SK-N-SH treated with all-trans-retinoic acid at 6 μM for 48 hours (cell line): ENCODE results near the gene LY6G6F.

Experiments used
- ATAC-seq: fragments of 200-7000 bp; cut with Tn5 transposase; 3 replicates; pipeline ENCODE4 v1.9.1; 2020; ENCODE audit warnings: mild to moderate bottlenecking, moderate library complexity
- ARNTL ChIP-seq: fragments of 450-650 bp; formaldehyde crosslinking; IDR thresholded peaks from 2 replicates; pipeline ENCODE4 v1.5.0; 2020; ENCODE audit warnings: low read depth, mild to moderate bottlenecking, moderate library complexity, borderline replicate concordance
- BACH2 ChIP-seq: fragments of 250-450 bp; sonication (Bioruptor Pico); IDR thresholded peaks from 2 replicates; pipeline ENCODE4 v1.9.0; 2021; ENCODE audit warnings: mild to moderate bottlenecking, borderline replicate concordance
- CSDC2 ChIP-seq: fragments of 250-450 bp; sonication (Bioruptor Pico); IDR thresholded peaks from 2 replicates; pipeline ENCODE4 v1.5.0; 2020; ENCODE audit warnings: mild to moderate bottlenecking, moderate library complexity
- ESRRG ChIP-seq: fragments of 250-450 bp; sonication (Bioruptor Pico); IDR thresholded peaks from 2 replicates; pipeline ENCODE4 v1.6.1; 2021; ENCODE audit warnings: mild to moderate bottlenecking
- GLIS3 ChIP-seq: fragments of 250-450 bp; sonication (Bioruptor Pico); IDR thresholded peaks from 2 replicates; pipeline ENCODE4 v1.5.0; 2020; ENCODE audit warnings: mild to moderate bottlenecking, moderate library complexity
- ISL1 ChIP-seq: fragments of 250-450 bp; sonication (Bioruptor Pico); IDR thresholded peaks from 2 replicates; pipeline ENCODE4 v2.1.2; 2022; ENCODE audit warnings: mild to moderate bottlenecking, moderate library complexity
- POU6F1 ChIP-seq: fragments of 250-450 bp; sonication (Bioruptor Pico); IDR thresholded peaks from 2 replicates; pipeline ENCODE4 v1.8.0; 2021; ENCODE audit warnings: low read depth, mild to moderate bottlenecking, moderate library complexity, borderline replicate concordance
- PPARA ChIP-seq: fragments of 250-450 bp; sonication (Bioruptor Pico); IDR thresholded peaks from 2 replicates; pipeline ENCODE4 v1.5.0; 2020; ENCODE audit warnings: mild to moderate bottlenecking, borderline replicate concordance
- RARB ChIP-seq: fragments of 250-450 bp; sonication (Bioruptor Pico); IDR thresholded peaks from 2 replicates; pipeline ENCODE4 v1.8.0; 2021; ENCODE audit warnings: mild to moderate bottlenecking, moderate library complexity
- TCF4 ChIP-seq: fragments of 250-450 bp; sonication (Bioruptor Pico); IDR thresholded peaks from 2 replicates; pipeline ENCODE4 v1.8.0; 2021; ENCODE audit warnings: mild to moderate bottlenecking, moderate library complexity, borderline replicate concordance
- TOX ChIP-seq: fragments of 250-450 bp; sonication (Bioruptor Pico); IDR thresholded peaks from 2 replicates; pipeline ENCODE4 v1.8.0; 2021; ENCODE audit warnings: mild to moderate bottlenecking, moderate library complexity, borderline replicate concordance
- ZC3H10 ChIP-seq: fragments of 250-450 bp; sonication (Bioruptor Pico); IDR thresholded peaks from 2 replicates; pipeline ENCODE4 v1.5.1; 2021; ENCODE audit warnings: mild to moderate bottlenecking, moderate library complexity
- ZFP3 ChIP-seq: fragments of 250-450 bp; sonication (Bioruptor Pico); IDR thresholded peaks from 2 replicates; pipeline ENCODE4 v1.5.0; 2020; ENCODE audit warnings: mild to moderate bottlenecking, moderate library complexity
- ZFP30 ChIP-seq: fragments of 450-650 bp; formaldehyde crosslinking; IDR thresholded peaks from 2 replicates; pipeline ENCODE4 v1.5.0; 2022; ENCODE audit warnings: mild to moderate bottlenecking, moderate library complexity
- ZNF70 ChIP-seq: fragments of 450-650 bp; formaldehyde crosslinking; IDR thresholded peaks from 2 replicates; pipeline ENCODE4 v1.5.0; 2020; ENCODE audit warnings: mild to moderate bottlenecking, moderate library complexity
- ZNF8 ChIP-seq: fragments of 450-650 bp; formaldehyde crosslinking; IDR thresholded peaks from 2 replicates; pipeline ENCODE4 v1.5.0; 2020; ENCODE audit warnings: mild to moderate bottlenecking, moderate library complexity
- TF ChIP-seq, protein P1 (sequence below): fragments of 250-450 bp; sonication (Bioruptor Pico); IDR thresholded peaks from 2 replicates; pipeline ENCODE4 v1.5.1; 2020; ENCODE audit warnings: low read depth, mild to moderate bottlenecking, moderate library complexity
- TF ChIP-seq, protein P2 (sequence below): fragments of 250-450 bp; sonication (Bioruptor Pico); IDR thresholded peaks from 2 replicates; pipeline ENCODE4 v1.5.0; 2020; ENCODE audit warnings: mild to moderate bottlenecking, moderate library complexity
- TF ChIP-seq, protein P3 (sequence below): fragments of 250-450 bp; sonication (Bioruptor Pico); IDR thresholded peaks from 2 replicates; pipeline ENCODE4 v1.5.1; 2021; ENCODE audit warnings: mild to moderate bottlenecking, moderate library complexity
- TF ChIP-seq, protein P4 (sequence below): fragments of 250-450 bp; sonication (Bioruptor Pico); IDR thresholded peaks from 2 replicates; pipeline ENCODE4 v1.8.0; 2020; ENCODE audit warnings: mild to moderate bottlenecking, moderate library complexity, borderline replicate concordance

LY6G6F gene

GRCh38 chr6:31713991-31714684, 7.5 kb downstream of the LY6G6F start:
- no peak for TF ChIP-seq RARB
- TF ChIP-seq, protein P1, sequence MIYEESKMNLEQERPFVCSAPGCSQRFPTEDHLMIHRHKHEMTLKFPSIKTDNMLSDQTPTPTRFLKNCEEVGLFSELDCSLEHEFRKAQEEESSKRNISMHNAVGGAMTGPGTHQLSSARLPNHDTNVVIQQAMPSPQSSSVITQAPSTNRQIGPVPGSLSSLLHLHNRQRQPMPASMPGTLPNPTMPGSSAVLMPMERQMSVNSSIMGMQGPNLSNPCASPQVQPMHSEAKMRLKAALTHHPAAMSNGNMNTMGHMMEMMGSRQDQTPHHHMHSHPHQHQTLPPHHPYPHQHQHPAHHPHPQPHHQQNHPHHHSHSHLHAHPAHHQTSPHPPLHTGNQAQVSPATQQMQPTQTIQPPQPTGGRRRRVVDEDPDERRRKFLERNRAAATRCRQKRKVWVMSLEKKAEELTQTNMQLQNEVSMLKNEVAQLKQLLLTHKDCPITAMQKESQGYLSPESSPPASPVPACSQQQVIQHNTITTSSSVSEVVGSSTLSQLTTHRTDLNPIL (CRISPR knock-in tag): no peak
- TF ChIP-seq CSDC2 (CRISPR knock-in tag): no peak
- TF ChIP-seq ZFP3 (CRISPR knock-in tag): no peak
- TF ChIP-seq ISL1 (CRISPR knock-in tag): no peak
- TF ChIP-seq, protein P2, sequence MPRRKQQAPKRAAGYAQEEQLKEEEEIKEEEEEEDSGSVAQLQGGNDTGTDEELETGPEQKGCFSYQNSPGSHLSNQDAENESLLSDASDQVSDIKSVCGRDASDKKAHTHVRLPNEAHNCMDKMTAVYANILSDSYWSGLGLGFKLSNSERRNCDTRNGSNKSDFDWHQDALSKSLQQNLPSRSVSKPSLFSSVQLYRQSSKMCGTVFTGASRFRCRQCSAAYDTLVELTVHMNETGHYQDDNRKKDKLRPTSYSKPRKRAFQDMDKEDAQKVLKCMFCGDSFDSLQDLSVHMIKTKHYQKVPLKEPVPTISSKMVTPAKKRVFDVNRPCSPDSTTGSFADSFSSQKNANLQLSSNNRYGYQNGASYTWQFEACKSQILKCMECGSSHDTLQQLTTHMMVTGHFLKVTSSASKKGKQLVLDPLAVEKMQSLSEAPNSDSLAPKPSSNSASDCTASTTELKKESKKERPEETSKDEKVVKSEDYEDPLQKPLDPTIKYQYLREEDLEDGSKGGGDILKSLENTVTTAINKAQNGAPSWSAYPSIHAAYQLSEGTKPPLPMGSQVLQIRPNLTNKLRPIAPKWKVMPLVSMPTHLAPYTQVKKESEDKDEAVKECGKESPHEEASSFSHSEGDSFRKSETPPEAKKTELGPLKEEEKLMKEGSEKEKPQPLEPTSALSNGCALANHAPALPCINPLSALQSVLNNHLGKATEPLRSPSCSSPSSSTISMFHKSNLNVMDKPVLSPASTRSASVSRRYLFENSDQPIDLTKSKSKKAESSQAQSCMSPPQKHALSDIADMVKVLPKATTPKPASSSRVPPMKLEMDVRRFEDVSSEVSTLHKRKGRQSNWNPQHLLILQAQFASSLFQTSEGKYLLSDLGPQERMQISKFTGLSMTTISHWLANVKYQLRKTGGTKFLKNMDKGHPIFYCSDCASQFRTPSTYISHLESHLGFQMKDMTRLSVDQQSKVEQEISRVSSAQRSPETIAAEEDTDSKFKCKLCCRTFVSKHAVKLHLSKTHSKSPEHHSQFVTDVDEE: no peak
- no peak for TF ChIP-seq TOX (CRISPR knock-in tag)
- TF ChIP-seq POU6F1 (CRISPR knock-in tag): no peak
- no peak for TF ChIP-seq ESRRG (CRISPR knock-in tag)
- TF ChIP-seq, all 23 proteins: peak for 0
- ATAC-seq: no peak

DNA sequence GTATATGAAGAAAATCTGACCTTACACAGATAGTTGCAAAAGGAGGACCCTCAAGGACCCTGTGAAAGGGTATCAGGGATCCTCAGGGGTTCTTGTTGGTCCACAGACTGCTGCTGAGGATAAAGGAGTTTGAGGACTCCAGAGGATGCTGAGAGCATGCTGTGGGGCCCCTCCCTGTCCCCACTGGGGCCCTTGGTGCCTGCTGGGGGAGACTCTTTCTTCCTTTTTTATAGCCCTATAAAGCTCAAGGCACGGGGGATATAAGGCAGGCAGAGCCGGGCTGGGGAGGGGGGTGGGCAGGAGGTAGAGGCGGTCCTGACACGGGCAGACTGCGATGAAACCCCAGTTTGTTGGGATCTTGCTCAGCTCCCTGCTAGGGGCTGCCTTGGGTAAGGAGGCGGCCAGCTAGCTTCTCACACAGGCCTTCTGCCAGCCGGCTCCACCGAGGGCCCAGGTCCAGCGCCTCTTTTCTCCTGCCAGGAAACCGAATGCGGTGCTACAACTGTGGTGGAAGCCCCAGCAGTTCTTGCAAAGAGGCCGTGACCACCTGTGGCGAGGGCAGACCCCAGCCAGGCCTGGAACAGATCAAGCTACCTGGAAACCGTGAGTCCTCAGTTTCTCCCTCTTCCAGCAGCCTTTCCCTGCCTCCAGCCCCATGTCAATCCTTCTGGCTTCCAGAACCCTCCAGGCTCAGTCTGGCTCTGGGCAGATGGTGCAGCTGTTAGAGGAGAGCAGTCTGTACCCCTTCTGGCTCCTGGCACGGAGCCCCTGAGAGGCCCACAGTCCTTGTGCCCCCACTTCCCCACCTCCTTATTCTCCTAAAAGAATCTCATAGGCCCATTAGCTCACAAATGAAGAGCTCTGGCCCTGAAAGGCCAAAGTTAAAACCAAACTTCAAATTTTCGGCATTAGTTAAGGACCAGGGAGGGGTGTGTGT, 8.6 kb downstream of the LY6G6F start, which contains the start of gene LY6G6D:
Gene LY6G6D, plus strand, starts transcription at position 327 of the 937 bp plus-strand sequence. Its CDS starts 8 bp downstream, at position 335.
- TF ChIP-seq ISL1 (CRISPR knock-in tag): no peak
- no peak for TF ChIP-seq ZFP30 (CRISPR knock-in tag)
- no peak for TF ChIP-seq GLIS3 (CRISPR knock-in tag)
- no peak for TF ChIP-seq BACH2 (CRISPR knock-in tag)
- no peak for TF ChIP-seq PPARA (CRISPR knock-in tag)
- TF ChIP-seq, protein P1 (CRISPR knock-in tag): no peak
- TF ChIP-seq, protein P3, sequence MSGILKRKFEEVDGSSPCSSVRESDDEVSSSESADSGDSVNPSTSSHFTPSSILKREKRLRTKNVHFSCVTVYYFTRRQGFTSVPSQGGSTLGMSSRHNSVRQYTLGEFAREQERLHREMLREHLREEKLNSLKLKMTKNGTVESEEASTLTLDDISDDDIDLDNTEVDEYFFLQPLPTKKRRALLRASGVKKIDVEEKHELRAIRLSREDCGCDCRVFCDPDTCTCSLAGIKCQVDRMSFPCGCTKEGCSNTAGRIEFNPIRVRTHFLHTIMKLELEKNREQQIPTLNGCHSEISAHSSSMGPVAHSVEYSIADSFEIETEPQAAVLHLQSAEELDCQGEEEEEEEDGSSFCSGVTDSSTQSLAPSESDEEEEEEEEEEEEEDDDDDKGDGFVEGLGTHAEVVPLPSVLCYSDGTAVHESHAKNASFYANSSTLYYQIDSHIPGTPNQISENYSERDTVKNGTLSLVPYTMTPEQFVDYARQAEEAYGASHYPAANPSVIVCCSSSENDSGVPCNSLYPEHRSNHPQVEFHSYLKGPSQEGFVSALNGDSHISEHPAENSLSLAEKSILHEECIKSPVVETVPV (CRISPR knock-in tag): no peak
- TF ChIP-seq, protein P4, sequence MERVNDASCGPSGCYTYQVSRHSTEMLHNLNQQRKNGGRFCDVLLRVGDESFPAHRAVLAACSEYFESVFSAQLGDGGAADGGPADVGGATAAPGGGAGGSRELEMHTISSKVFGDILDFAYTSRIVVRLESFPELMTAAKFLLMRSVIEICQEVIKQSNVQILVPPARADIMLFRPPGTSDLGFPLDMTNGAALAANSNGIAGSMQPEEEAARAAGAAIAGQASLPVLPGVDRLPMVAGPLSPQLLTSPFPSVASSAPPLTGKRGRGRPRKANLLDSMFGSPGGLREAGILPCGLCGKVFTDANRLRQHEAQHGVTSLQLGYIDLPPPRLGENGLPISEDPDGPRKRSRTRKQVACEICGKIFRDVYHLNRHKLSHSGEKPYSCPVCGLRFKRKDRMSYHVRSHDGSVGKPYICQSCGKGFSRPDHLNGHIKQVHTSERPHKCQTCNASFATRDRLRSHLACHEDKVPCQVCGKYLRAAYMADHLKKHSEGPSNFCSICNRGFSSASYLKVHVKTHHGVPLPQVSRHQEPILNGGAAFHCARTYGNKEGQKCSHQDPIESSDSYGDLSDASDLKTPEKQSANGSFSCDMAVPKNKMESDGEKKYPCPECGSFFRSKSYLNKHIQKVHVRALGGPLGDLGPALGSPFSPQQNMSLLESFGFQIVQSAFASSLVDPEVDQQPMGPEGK: no peak
- no peak for TF ChIP-seq ZNF70
- no peak for TF ChIP-seq ZNF8 (CRISPR knock-in tag)
- TF ChIP-seq ARNTL (CRISPR knock-in tag): no peak
- no peak for TF ChIP-seq TOX (CRISPR knock-in tag)
- no peak for TF ChIP-seq ZC3H10 (CRISPR knock-in tag)
- TF ChIP-seq RARB: no peak
- TF ChIP-seq ZFP3 (CRISPR knock-in tag): no peak
- no peak for TF ChIP-seq ESRRG (CRISPR knock-in tag)
- TF ChIP-seq TCF4: no peak
- no peak for TF ChIP-seq CSDC2 (CRISPR knock-in tag)
- TF ChIP-seq POU6F1 (CRISPR knock-in tag): no peak
- ATAC-seq: no peak
